ENCODE data around the gene PNPLA4. TPM values are rescaled to one million over a fixed set of nuclear protein-coding genes. Genes with fewer than 3 reads are reported as not detected.

Gene PNPLA4
- total and polyA plus RNA-seq, 2 donors (not counting 3 experiments of a cell fraction or from before 2014, with no cell fraction given) = 8.8 to 13.1 TPM

DNA sequence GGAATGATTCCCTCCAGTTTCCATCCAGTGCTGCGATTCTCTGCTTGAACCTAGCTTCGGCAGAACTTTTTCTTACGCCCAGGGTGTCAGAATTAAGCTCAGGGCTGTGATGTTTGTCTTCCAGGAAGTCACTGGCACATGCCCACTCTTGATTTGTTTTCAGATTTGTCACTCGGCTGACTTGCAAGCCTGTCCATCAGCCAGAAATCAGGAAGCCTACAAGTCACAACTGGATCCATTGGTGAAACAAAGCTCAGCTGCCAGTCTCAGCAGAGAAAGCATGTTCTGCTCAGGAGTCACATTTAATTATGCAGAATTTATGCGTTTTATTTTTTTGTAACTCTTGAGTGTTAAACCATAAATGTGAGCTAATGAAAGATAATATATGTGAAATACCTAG is 38.2 kb upstream of the PNPLA4 start:
- H3K4me2 ChIP-seq (ENCODE audit: insufficient read depth, low read length) = no peak overlapping the region
- no peak overlapping the region for H3K4me3 ChIP-seq (replicated peaks in 1 of 3; ENCODE audit: insufficient read depth in 1 of 3, low read depth in 1 of 3, low read length in 3 of 3)
- H3K9me1 ChIP-seq (replicated peaks; ENCODE audit: control insufficient read depth, extremely low read depth, insufficient read depth, low read length) = no peaks in the 10 kb centered on the region
- no peaks in the 10 kb centered on the region for H3K4me1 ChIP-seq (ENCODE audit: control insufficient read depth, extremely low read depth, insufficient read depth, low read length)
- no peaks in the 10 kb centered on the region for H3K79me2 ChIP-seq (ENCODE audit: control insufficient read depth, insufficient read depth, low read length)
- H3K9ac ChIP-seq (replicated peaks; ENCODE audit: extremely low read depth, insufficient read depth, low read length) = no peak overlapping the region
- H3K9me3 ChIP-seq (replicated peaks; ENCODE audit: control insufficient read depth, insufficient read depth, low read length) = no peaks in the 10 kb centered on the region
- POLR2A ChIA-PET = no interaction called here
- H3K27me3 ChIP-seq (ENCODE audit: control insufficient read depth in 2 of 2, insufficient read depth in 2 of 2, low read length in 2 of 2) = no peaks in the 10 kb centered on the region
- DNase-seq (ENCODE audit: low read depth, low spot score) = no peak
- no TSS peak for BruUV-seq (replicated peaks)
- no peaks in the 10 kb centered on the region for H4K20me1 ChIP-seq (replicated peaks; ENCODE audit: control insufficient read depth, extremely low read depth, insufficient read depth, low read length)
- H3K36me3 ChIP-seq (ENCODE audit: control insufficient read depth in 2 of 2, extremely low read depth in 1 of 2, insufficient read depth in 2 of 2, low read length in 2 of 2) = no peaks in the 10 kb centered on the region
- no peak for FAIRE-seq
- TF ChIP-seq JUN (IDR thresholded peaks at IDR 0.05; ENCODE audit: borderline replicate concordance, insufficient read depth, insufficient read length, low read depth) (no peak), EZH2 (IDR thresholded peaks at IDR 0.05; ENCODE audit: borderline replicate concordance, low read depth, low read length, severe bottlenecking) (no peak), FOS (IDR thresholded peaks at IDR 0.05; ENCODE audit: borderline replicate concordance, insufficient read depth, low read length) (no peak), POLR2AphosphoS5 (IDR thresholded peaks at IDR 0.05; ENCODE audit: insufficient read depth, low read depth, low read length) (no peak), GATA2 (IDR thresholded peaks at IDR 0.05; ENCODE audit: insufficient read depth, insufficient read length, low read depth, low read length) (no peak), POLR2A (IDR thresholded peaks at IDR 0.05; ENCODE audit: low read depth, low read length) (no peak)
- TF ChIP-seq, protein P1, sequence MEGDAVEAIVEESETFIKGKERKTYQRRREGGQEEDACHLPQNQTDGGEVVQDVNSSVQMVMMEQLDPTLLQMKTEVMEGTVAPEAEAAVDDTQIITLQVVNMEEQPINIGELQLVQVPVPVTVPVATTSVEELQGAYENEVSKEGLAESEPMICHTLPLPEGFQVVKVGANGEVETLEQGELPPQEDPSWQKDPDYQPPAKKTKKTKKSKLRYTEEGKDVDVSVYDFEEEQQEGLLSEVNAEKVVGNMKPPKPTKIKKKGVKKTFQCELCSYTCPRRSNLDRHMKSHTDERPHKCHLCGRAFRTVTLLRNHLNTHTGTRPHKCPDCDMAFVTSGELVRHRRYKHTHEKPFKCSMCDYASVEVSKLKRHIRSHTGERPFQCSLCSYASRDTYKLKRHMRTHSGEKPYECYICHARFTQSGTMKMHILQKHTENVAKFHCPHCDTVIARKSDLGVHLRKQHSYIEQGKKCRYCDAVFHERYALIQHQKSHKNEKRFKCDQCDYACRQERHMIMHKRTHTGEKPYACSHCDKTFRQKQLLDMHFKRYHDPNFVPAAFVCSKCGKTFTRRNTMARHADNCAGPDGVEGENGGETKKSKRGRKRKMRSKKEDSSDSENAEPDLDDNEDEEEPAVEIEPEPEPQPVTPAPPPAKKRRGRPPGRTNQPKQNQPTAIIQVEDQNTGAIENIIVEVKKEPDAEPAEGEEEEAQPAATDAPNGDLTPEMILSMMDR (IDR thresholded peaks at IDR 0.05; ENCODE audit: extremely low read depth in 1 of 2, insufficient read depth in 1 of 2, low read depth in 1 of 2, low read length in 2 of 2) = no peak
- no peak overlapping the region for H2AFZ ChIP-seq (ENCODE audit: low read depth, low read length)
- intact Hi-C loops (cut with micrococcal nuclease) (no loop called here), dilution Hi-C loops (cut with MboI; ENCODE audit: extremely low pct_ligation_motif_present, low sequenced_read_pairs) (no loop called here)
- CTCF ChIA-PET = no interaction called here
- no peak overlapping the region for H3K27ac ChIP-seq (ENCODE audit: insufficient read depth, low read depth, low read length)

Data from endothelial cell of umbilical vein (primary cell).